Stimulated activated CD4-positive, alpha-beta T cell treated with anti-CD3 and anti-CD28 coated beads, TNF-alpha, amount 100 ng/mL, for 24 hours (primary cell): Measurements from ENCODE around the gene XYLT1.
A peak's percentile ranks its signal among the peaks of the same experiment; 100 is the strongest.
"Not testable (repeated sequence)": the region's sequence is repeated elsewhere in the genome, so short reads cannot be mapped to it uniquely, and the experiment has no call there.

Experiments used
- DNase-seq, 3 experiments: peaks; one replicate each; pipeline ENCODE4 v3.0.0-alpha.2; 2020; ENCODE audit warnings: low read depth in 3 of 3

XYLT1 gene

DNA sequence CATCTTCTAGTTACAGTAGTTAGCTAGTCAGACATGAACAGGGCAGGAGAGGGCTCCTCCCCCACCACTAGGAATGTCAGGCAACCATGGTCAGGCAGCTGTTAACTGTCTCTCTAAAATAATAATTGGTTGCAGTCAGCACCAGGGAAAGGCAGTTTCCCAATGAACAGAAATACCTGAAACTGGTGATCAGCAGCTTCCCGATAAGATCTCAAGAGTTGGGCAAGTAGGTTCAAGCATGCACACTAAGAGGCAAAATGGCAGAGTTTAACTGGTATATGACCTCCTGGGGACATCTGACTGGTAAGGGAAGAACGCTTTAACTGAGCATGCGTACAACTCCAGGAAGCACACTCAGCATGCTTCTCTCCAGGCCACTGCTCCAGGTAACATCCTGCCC is 12.6 kb upstream of the XYLT1 start:
- DNase-seq = no peak

DNA sequence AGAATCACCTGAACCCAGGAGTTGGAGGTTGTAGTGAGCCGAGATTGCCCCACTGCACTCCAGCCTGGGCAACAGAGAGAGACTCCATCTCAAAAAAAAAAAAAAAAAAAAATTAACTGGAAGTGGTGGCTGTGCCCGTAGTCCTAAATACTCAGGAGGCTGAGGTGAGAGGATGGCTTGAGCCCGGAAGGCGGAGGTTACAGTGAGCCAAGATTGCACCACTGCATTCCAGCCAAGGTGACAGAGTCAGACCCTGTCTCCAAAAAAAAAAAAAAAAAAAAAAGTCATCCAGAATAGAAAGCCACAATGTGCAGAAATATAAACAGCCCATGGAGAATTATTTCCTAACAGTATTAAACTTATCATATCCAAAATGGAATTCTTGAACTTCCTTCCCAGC is 11.6 kb upstream of the XYLT1 start:
- DNase-seq = not testable (repeated sequence)

DNA sequence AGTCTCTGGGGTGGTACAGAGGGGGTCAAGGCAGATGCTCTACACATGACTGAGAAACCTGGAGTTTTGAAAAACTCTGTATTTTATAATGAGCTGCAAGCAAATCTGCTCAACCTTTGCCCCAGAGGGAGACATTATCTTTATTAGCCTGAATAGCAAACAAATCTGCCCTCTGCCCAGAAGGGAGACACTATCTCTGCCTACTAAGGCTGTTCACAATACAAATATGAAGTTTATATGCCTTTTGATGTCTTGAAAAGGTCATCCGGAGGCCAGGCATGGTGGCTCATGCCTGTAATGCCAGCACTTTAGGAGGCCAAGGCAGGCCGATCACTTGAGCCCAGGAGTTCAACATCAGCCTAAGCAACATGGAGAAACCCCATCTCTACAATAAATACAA is 11.0 kb upstream of the XYLT1 start:
- no peak for DNase-seq

DNA sequence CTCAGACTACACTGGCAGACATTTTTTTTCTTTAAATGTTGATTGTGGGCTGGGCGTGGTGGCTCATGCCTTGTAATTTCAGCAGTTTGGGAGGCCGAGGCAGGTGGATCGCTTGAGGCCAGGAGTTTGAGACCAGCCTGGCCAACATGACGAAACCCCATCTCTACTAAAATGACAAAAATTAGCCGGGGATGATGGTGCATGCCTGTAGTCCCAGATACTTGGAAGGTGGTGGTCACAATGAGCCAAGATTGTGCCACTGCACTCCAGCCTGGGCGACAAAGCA is 6.4 kb upstream of the XYLT1 start:
- not testable (repeated sequence) for DNase-seq

DNA sequence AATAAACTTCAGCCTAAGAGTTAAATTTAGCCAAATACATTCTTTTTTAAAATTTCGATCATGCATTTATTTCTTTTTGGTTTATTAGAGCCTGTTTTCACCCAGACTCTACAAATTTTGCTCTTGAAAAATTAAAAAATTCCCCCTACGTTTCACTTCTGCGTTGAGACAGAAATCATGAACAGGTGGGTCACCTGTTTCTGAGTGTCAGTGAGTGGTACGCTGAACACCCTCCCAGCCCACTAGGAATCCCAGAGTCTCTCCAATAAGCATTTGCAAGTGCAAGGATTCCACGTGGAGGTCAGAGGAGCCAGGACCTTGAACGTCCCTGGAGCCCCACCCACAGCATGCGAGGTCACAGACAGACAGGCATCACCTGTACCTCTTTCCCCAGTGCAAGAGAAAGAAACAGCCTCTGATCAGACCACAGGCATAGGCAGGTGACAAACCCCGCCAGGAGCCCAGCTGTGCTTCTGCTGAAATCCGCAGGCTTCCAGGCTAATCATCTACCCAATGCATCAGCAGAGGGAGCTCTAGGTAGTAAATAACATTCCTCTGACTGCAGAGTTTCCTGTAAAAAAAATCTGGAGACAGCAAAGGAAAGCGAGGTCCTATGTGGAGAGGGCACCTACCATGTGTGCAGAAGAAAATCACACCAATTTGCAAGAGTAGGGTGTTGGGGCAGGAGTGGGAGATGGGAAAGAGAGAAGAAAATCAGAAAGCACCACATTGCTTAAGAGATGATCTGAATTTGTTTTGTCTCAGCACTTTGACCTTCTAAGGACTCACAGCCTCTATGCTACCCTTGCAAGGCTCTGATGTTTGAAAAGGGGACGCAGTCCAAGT is 5.9 kb upstream of the XYLT1 start:
- DNase-seq = peak in 1 of 3 experiments; percentile 17

DNA sequence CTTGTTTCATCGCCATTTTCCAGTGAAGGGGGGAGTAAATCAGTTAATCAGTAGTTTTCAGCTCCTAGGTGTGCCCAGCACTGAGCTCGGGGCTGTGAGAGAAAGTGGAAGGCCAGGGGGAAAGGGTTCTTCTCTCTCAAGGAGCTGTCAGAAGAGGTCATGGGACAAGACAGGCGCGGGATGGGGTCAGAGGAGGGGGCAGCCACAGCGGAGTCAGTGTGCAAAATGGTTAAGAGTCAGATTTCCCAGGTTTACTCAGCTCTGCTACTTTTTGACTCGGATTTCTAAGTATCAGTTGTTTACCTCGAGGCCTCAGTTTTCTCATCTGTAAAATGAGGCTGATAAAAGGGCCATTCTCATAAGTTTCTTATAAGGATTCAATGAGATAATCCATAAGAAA is 4.3 kb upstream of the XYLT1 start:
- DNase-seq = no peak

DNA sequence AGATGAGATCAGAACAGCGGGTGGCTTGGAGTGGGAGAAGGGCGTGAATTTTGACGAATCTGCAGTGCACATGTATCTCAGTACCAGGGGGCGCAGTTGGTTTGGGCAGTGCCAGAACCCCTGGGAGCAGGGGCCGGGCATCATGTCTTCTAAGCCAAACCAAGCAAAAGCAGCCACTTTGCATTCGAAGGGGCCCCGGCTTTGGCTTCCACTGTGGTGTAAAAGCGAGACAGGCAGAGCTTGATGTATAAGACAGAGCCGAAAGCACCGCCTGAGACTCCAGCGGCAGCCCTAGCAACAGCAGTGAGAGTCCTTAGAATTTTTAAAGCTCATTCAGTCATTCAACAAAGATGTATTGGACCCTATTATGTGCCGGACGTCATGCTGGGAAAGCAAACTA is 3.8 kb upstream of the XYLT1 start:
- DNase-seq = no peak

DNA sequence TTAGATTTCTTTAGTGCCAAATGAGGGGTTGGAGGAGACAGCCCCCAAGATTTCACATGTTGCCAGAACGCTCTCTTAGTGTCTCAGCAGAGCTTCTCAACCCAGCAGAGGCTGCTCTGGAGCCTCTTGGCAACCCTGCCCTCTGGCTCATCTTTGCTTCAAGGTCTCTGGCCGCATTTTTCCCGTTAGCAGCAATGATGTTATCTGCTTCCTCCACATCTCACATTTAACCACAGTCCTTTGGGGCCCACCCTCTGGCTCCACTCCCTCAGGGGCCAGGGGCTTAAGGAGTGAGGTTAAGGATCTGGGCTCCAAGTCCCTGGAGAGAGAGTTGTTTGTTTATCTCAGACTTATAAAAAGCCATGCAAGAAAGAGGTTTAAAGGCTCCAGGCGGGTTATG is 3.3 kb upstream of the XYLT1 start:
- no peak for DNase-seq

DNA sequence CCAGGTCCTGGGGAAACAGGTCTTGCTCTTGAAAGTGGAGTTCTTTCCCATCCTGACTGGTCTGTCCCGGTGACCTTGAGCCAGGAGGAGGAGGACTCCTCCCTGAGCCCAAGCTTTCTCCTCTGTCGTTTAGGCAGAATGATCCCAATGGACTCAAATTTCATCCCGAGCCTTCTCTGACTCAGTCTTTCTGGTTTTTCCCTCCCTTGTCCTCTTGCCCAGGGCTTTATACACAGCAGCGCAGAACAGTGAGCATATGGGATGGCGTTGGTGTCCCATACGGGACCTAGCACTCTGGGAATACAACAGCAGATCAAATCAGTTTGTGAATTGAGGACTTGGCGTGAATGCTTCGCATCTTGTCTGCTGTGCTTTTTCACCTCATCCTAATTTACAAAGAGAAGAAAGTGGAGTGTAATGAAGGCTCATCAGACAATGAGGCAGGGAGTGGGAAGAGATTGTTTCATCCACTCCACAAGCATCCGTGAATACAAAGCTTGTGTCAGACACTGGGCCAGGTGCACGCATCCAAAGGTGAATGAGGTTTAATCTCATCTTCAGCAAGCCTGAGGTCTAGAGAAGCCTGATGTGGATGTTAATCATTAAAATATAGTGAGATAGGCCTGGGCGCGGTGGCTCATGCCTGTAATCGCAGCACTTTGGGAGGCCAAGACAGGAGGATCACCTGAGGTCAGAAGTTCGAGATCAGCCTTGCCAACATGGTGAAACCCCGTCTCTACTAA is 1.1 kb upstream of the XYLT1 start:
- DNase-seq = no peak

DNA sequence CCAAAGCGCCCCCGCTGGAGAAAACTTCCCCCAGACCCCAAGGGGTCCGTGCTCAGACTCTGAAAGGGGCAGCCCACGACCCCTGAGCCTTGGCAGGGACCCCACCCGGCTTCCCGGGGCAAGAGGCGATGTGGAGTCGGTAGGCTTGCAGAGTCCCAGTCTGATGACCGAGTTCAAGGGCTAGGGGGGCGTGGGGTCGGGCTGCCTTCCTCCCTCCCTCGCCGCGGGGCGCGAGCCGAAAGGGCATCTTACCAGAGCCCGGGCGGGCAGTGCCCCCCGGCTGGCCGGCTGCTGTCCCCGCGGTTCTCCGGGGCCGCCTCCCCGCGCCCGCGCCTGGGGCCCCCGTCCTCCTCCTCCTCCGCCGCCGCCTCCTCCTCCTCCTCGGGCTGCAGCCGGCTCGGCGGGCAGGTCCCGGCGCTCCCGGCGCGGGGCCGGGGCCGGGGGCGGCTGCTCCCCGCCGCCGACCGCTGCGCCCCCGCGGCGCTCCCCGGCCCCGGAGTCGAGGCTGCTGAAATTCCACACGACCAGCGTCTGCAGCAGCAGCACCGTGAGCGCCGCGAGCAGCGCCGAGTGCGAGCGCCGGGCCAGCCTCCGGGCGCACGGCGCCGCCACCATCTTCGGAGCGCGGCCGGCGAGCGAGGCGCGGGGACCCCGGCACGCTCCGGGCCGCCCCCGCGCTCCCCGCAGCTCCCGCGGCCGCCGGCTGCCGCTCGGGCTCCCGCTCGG is 415 bp downstream of the XYLT1 start:
- DNase-seq = no peak

DNA sequence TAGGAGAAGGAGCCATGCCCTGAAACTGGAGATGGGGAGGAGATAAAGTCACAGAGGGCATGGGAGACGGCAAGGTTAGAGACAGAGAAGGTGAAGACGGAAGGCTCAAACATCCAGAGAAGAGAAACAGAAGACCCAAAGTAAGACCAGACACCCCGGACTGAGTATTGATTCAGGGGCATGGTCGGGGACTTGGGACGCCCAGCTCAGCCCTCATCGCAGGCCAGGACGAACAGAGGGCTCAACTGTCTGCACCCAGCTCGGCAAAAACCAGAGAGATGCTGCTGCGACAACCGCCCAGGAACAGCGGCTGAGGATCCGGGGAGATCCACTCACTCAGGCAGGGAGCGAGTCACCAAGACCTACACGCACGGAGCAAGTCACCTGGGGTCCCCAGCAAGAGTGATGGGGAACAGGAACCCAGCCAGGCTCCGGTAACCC is 999 bp downstream of the XYLT1 start:
- DNase-seq = no peak

DNA sequence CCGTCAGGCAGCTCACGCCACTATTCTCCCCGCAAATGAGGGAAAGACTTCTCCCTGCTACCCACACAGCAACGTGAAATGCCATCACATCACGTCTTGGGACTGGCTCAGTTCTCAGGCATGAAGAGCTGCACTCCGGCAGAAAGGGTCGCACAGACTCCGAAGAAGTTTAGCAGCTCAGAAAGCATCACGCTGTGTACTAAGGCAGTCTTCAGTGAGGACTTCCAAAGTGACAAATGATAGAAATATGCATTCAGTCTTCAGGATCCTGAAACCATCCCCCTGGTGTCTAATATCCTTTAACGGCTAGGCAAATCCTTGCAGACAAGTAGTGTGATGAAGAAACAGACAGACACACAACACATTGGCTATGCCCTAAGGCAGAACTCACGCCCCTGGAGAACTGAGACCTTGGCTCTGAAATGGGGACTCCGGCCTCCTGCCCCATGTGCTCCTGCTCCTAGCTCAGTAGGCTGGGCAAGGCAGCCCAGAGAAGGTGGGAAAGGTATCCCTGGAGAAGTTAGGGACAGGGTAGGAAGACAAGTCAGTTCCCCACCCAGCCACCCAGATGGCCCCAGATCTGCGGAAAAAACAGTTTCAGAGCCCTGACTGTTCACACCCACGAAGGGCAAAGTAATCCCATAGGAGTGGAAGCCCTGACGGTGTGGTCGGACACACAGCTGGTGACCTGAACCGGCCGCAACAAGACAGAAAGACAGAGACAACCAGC is 1.6 kb downstream of the XYLT1 start:
- no peak for DNase-seq

DNA sequence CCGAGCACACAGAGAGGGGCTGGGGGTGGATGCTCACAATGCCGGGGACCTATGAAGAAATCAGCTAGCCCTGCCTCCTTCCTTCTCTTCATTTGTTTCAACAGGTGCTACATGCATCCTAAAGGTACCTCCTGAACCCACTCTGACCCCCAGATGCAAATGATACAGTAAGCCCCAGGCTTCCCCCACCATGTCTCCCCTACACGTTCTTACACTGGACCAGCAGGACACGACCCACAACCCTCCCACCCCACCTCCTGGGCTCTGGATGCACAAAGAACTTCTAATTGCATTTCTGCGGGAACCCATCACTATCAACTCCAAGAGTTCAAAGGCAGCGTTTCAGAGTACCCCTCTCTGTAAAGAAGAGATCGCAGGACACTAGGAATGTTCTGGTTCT is 2.1 kb downstream of the XYLT1 start:
- DNase-seq = no peak

DNA sequence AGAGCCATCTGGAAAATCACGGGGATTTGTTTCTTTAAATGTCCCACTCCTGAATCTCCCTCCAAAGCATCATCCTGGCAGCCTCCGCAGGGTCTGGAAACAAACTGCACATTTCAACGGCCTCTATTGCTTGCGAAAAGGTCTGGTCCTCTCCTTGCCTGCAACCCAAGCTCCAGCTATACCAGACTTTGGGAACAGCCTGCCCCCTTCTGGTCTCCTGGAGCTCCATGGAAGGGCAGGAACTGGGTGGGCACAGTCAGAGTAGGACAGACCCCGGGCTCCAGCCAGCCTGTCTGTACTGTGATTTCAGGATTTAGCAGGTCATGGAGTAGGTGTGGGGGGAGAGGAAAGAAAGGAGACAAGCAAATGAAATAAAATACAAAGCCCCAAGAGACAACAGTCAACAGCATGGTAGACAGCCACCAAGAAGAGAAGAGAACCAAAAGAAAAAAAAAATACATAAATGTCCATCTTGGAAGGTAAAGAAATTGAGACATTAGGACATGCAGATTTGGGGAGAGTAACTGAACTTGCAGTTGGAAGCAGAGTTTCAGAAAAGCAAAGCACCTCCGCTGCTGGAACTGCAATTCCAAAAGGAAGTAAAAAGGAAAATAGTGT is 2.7 kb downstream of the XYLT1 start:
- DNase-seq = no peak

DNA sequence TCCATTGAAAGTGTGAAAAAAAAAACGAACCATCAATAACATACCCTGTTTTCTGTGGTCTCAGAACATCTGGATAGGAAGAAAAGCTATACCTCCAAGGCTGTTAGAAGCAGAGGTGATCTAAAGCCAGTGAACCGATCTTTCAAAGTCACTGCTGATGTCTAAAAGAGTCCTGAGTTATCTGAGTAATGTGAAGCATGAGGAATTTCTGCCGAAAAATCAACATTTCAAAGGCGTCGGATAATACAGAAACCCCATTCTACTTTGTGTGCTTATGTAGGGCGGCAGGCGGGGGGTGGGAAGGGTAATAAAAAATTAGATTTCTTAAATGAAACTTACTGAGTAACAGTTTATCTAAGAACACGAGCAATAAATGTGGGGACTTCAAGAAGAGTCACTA is 3.9 kb downstream of the XYLT1 start:
- DNase-seq = no peak

DNA sequence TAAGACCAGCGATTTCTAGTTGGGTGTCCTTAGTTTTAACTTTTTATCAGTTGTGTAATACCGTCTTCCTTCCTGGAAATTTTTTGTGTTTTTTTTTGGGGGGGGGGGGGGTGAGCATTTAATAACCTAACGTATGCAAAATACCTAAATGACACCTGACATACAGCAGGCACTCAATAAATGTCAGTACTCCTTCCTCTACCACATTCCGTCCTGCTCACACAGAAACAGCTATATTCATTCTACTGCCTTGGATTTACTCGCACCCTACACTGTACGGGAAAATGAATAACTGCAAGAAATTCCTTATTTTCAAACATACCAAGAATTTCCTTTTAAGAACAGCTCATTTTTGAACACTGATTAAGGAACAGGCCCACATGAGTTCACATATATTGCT is 5.3 kb downstream of the XYLT1 start:
- no peak for DNase-seq

DNA sequence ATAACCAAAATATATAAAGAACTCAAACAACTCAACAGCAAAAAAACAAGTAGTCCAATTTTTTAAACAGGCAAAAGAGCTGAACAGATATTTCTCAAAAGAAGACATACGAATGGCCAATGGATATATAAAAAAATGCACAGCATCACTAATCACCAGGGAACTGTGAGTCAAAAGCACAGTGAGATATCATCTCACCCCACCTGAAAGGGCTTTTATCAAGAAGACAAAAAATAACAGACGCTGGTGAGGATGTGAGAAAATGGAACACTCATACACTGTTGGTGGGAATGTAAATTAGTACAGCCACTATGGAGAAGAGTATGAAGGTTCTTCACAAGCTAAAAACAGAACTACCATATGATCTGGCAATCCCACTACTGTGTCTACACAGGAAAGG is 7.4 kb downstream of the XYLT1 start:
- no peak for DNase-seq

DNA sequence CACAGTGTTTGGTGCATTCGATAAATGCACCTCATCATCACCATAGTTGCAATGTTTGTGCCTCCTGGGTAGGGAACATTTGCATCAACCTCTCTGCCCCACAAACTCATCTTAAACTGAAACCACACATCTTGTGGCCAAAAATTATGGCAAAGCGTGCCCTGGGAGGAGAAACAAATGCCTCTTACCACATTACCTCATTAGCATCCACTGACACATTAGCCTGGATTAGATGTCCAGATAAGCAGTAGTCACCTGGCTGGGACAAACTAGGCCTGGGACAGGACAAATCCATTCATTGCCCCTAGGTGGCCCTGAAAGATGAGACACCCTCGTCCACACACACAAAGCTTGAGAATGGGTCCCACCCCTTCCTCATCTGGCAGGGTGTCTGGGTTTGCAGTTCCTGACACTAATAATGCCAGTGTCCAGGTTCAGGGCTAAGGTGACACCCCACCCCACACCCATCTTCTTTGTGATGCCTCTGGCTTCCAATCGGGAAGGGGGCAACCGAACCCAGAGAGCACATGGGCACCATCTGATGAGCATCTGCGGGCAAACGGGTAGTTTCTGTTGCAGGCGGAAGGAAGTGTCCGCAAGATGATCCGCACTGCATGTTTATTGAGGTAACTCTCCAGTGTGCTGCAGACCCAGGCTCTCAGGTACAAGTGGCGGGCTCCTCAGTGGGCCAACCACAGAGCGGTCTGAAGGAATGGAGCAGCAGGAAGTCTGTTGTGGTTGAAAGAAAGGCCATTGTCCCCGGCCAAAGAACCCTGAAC is 8.6 kb downstream of the XYLT1 start:
- no peak for DNase-seq

DNA sequence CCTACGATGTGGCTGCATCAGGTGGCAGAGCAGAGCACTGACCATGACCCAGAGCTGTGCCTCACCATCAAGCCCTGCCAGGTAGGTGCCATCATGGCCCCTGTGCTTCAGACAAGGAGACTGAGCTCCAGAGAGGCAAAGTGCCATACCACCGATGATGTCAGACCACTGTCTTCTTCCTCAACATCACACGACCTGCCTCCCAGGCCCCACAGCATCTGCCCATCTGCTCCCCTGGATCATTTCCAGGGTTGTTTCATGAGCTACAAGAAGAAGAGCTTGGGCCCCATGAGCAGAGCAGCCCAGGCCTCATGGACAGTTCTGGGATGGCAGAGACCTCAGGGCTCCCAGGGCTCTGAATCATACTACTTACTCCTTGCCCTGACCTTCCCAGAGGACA is 9.9 kb downstream of the XYLT1 start:
- no peak for DNase-seq

DNA sequence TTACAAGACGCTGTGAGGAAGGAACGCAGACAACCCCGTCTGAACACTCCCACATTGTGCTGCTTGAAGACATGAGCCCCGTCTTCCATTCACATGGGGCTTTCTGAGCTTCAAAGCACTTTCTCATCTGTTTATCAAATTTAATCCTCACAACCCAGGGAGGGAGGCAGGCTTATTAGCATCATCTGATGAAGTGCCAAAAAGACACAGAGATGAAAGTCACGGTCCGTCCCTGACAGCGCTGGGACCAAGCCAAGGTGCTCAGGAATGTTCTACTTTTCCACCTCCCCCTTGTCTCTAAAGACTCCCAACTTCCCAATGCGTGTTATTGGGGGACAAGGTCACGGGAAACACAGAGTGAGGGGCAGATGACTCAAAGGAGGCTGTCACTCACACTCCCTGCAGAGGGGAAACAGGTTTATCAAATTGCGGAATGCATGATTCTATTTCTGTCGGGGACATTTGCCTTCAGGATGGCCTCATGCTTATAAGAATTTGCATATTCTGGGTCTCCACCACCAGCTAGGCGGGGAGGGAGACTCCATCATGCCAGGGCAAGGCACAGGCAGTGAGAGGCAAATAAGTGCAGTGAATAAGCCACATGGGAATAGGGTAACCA is 10.7 kb downstream of the XYLT1 start:
- DNase-seq = no peak
